Measurements from ENCODE around the gene ACKR2. TPM values are rescaled to one million over a fixed set of nuclear protein-coding genes. Genes with fewer than 3 reads are reported as not detected.
A peak's percentile ranks its signal among the peaks of the same experiment; 100 is the strongest.

The ACKR2 gene
- total and polyA plus RNA-seq, 2 of the 13 experiments (the other 11 are each of a cell fraction or from before 2014, with no cell fraction given): 1.1 to 1.9 TPM

DNA sequence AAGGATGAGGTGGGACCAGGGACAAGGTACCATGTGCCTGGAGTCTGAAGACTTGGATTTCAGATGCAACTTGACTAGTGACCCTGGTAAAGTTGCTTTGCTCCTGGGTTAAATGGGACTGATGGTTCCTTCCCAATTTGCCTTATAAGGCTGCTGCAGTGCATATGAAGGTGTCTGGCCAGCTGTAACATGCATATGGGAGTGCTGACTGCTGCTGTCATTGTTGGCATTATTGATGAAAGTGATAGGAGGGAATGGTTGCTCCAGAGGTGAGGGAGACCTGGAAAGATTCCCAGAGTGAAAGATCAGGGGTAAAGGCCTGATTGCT is 45.9 kb downstream of the ACKR2 start (continued):
- TF ChIP-seq, protein P1, sequence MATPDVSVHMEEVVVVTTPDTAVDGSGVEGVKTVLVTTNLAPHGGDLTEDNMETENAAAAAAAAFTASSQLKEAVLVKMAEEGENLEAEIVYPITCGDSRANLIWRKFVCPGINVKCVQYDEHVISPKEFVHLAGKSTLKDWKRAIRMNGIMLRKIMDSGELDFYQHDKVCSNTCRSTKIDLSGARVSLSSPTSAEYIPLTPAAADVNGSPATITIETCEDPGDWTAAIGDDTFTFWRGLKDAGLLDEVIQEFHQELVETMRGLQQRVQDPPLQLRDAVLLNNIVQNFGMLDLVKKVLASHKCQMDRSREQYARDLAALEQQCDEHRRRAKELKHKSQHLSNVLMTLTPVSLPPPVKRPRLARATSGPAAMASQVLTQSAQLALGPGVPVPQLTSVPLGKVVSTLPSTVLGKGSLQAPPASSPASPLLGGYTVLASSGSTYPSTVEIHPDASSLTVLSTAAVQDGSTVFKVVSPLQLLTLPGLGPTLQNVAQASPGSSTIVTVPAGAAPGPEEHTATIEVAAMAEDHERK (CRISPR knock-in tag; IDR thresholded peaks at IDR 0.05; ENCODE audit: low read depth): no peak
- TF ChIP-seq RXRB (CRISPR knock-in tag; IDR thresholded peaks at IDR 0.05; ENCODE audit: borderline replicate concordance) (no peak), SP1 (IDR thresholded peaks at IDR 0.05) (no peak), SP1 (CRISPR knock-in tag; IDR thresholded peaks at IDR 0.05) (0 out of 2 replicates have a peak, but pooled peaks have one; percentile 21), NFE2 (CRISPR knock-in tag; IDR thresholded peaks at IDR 0.05) (no peak), ZNF235 (CRISPR knock-in tag; IDR thresholded peaks at IDR 0.05; ENCODE audit: borderline replicate concordance) (no peak), ZNF354B (CRISPR knock-in tag; IDR thresholded peaks at IDR 0.05) (0 out of 2 replicates have a peak, but pooled peaks have one; percentile 62), CREB1 (IDR thresholded peaks at IDR 0.05) (no peak), CREB1 (CRISPR knock-in tag; IDR thresholded peaks at IDR 0.05) (no peak), HOXA3 (CRISPR knock-in tag; IDR thresholded peaks at IDR 0.05) (peak; percentile 56; the same call in 1 of the 2 replicates), ZNF724P (CRISPR knock-in tag; IDR thresholded peaks at IDR 0.05; ENCODE audit: borderline replicate concordance) (no peak), NONO (IDR thresholded peaks at IDR 0.05) (no peak), NONO (CRISPR knock-in tag; conservative IDR thresholded peaks at IDR 0.05) (no peak; the same call in 1 of the 2 replicates), ZNF468 (CRISPR knock-in tag; IDR thresholded peaks at IDR 0.05) (no peak), ZFP90 (CRISPR knock-in tag; IDR thresholded peaks at IDR 0.05; ENCODE audit: borderline replicate concordance) (0 out of 2 replicates have a peak, but pooled peaks have one; percentile 29)
- TF ChIP-seq, protein P2, sequence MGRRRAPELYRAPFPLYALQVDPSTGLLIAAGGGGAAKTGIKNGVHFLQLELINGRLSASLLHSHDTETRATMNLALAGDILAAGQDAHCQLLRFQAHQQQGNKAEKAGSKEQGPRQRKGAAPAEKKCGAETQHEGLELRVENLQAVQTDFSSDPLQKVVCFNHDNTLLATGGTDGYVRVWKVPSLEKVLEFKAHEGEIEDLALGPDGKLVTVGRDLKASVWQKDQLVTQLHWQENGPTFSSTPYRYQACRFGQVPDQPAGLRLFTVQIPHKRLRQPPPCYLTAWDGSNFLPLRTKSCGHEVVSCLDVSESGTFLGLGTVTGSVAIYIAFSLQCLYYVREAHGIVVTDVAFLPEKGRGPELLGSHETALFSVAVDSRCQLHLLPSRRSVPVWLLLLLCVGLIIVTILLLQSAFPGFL (CRISPR knock-in tag; IDR thresholded peaks at IDR 0.05): no peak
- TF ChIP-seq, protein P3, sequence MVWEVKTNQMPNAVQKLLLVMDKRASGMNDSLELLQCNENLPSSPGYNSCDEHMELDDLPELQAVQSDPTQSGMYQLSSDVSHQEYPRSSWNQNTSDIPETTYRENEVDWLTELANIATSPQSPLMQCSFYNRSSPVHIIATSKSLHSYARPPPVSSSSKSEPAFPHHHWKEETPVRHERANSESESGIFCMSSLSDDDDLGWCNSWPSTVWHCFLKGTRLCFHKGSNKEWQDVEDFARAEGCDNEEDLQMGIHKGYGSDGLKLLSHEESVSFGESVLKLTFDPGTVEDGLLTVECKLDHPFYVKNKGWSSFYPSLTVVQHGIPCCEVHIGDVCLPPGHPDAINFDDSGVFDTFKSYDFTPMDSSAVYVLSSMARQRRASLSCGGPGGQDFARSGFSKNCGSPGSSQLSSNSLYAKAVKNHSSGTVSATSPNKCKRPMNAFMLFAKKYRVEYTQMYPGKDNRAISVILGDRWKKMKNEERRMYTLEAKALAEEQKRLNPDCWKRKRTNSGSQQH (CRISPR knock-in tag; IDR thresholded peaks at IDR 0.05; ENCODE audit: low read depth): no peak
- TF ChIP-seq, protein P4, sequence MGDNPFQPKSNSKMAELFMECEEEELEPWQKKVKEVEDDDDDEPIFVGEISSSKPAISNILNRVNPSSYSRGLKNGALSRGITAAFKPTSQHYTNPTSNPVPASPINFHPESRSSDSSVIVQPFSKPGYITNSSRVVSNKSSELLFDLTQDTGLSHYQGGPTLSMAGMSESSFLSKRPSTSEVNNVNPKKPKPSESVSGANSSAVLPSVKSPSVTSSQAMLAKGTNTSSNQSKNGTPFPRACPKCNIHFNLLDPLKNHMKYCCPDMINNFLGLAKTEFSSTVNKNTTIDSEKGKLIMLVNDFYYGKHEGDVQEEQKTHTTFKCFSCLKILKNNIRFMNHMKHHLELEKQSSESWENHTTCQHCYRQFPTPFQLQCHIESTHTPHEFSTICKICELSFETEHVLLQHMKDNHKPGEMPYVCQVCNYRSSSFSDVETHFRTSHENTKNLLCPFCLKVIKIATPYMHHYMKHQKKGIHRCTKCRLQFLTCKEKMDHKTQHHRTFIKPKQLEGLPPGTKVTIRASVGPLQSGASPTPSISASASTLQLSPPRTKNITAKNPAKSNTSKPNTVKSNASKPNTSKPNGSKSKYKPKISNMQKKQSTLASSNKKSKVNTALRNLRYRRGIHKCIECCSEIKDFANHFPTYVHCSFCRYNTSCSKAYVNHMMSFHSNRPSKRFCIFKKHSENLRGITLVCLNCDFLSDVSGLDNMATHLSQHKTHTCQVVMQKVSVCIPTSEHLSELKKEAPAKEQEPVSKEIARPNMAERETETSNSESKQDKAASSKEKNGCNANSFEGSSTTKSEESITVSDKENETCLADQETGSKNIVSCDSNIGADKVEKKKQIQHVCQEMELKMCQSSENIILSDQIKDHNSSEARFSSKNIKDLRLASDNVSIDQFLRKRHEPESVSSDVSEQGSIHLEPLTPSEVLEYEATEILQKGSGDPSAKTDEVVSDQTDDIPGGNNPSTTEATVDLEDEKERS (CRISPR knock-in tag; IDR thresholded peaks at IDR 0.05): no peak
- TF ChIP-seq, protein P5, sequence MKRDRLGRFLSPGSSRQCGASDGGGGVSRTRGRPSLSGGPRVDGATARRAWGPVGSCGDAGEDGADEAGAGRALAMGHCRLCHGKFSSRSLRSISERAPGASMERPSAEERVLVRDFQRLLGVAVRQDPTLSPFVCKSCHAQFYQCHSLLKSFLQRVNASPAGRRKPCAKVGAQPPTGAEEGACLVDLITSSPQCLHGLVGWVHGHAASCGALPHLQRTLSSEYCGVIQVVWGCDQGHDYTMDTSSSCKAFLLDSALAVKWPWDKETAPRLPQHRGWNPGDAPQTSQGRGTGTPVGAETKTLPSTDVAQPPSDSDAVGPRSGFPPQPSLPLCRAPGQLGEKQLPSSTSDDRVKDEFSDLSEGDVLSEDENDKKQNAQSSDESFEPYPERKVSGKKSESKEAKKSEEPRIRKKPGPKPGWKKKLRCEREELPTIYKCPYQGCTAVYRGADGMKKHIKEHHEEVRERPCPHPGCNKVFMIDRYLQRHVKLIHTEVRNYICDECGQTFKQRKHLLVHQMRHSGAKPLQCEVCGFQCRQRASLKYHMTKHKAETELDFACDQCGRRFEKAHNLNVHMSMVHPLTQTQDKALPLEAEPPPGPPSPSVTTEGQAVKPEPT (CRISPR knock-in tag; IDR thresholded peaks at IDR 0.05; ENCODE audit: low read depth): peak; percentile 19; the same call in 1 of the 2 replicates
- TF ChIP-seq, protein P6, sequence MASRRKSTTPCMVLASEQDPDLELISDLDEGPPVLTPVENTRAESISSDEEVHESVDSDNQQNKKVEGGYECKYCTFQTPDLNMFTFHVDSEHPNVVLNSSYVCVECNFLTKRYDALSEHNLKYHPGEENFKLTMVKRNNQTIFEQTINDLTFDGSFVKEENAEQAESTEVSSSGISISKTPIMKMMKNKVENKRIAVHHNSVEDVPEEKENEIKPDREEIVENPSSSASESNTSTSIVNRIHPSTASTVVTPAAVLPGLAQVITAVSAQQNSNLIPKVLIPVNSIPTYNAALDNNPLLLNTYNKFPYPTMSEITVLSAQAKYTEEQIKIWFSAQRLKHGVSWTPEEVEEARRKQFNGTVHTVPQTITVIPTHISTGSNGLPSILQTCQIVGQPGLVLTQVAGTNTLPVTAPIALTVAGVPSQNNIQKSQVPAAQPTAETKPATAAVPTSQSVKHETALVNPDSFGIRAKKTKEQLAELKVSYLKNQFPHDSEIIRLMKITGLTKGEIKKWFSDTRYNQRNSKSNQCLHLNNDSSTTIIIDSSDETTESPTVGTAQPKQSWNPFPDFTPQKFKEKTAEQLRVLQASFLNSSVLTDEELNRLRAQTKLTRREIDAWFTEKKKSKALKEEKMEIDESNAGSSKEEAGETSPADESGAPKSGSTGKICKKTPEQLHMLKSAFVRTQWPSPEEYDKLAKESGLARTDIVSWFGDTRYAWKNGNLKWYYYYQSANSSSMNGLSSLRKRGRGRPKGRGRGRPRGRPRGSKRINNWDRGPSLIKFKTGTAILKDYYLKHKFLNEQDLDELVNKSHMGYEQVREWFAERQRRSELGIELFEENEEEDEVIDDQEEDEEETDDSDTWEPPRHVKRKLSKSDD (CRISPR knock-in tag; IDR thresholded peaks at IDR 0.05; ENCODE audit: low read depth): no peak
